Stimulated activated CD4-positive, alpha-beta T cell treated with anti-CD3 and anti-CD28 coated beads, TNF-alpha, amount 100 ng/mL, for 4 hours (primary cell): Measurements from ENCODE around the gene NLN.
"Not testable (repeated sequence)": the region's sequence is repeated elsewhere in the genome, so short reads cannot be mapped to it uniquely, and the experiment has no call there.

Experiments used
- DNase-seq, 3 experiments: peaks; one replicate each; pipeline ENCODE4 v3.0.0-alpha.2; 2020; ENCODE audit warnings: low read depth in 3 of 3

Gene NLN

DNA sequence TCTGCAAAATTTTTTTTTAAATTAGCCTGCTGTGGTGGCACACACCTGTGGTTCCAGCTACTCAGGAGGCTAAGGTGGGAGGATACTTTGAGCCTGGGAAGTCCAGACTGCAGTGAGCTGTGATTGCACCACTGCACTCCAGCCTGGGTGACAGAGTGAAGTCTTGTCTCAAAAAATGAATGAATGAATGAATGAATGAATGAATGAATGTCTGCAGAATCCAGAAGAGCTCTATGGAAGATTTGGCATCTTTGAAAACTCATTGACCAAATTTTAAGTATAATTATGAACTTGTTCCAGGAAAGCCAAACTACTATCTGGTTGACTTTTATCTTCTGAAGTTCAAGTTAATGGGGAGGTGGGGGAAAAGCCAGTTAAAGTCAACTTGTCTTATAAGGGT, 110.1 kb downstream of the NLN start:
- DNase-seq = no peak

- DNase-seq = no peak
Measured at GRCh38 chr5:65832603-65833228, 110.7 kb downstream of the NLN start.

DNA sequence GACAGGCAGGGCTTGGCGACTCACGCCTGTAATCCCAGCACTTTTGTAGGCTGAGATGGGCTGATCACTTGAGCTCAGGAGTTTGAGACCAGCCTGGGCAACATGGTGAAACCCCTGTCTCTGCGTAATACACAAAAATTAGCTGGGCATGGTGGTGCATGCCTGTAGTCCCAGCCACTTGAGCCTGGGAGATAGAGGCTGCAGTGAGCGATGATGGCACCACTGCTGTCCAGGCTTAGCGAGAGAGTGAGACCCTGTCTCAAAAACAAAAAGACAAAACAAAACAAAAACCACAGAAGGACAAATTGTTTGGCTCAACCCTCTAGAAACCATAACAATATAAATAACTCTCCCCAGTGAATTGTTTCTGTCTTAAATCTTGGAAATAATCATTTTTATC, 111.8 kb downstream of the NLN start:
- no peak for DNase-seq

GRCh38 chr5:65834306-65834705, 112.3 kb downstream of the NLN start:
- DNase-seq = no peak

DNA sequence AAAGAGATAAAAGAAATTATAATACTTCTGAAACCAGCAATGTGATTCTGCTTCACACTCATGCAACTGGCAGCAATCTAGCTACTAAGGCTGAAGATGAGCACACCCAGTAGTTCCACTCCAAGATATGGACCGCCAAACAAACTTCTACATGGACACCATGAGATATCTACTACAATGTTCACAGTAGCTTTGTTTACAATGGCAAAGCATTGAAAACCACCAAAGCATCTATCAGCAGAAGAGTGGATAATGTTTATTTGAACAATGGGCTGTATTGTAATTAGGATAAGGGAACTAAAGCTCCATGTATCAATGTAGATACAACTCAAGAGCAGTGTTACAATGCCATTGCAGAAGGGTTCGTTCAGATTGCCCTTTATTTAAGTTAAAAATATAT, 113.2 kb downstream of the NLN start:
- DNase-seq = no peak

- DNase-seq = no peak
Measured at GRCh38 chr5:65837139-65837538, 115.1 kb downstream of the NLN start.

GRCh38 chr5:65839170-65839569, 117.2 kb downstream of the NLN start:
- DNase-seq = not testable (repeated sequence)

- no peak for DNase-seq
Measured at GRCh38 chr5:65840071-65840470, 118.1 kb downstream of the NLN start.

DNA sequence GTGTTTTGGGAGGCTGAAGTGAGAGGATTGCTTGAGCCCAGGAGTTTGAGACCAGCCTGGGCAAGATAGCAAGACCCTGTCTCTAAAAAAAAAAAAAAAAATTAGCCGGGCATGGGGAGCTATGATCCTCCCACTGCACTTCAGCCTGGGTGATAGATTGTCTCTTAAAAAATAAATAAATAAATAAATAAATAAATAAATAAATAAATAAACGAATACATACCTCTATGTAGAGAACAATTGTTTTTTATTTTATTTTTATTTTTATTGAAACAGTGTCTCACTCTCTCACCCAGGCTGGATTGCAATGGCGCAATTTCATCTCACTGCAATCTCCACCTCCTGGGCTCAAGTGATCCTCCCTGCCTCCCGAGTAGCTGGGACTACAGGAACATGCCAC, 122.8 kb downstream of the NLN start:
- not testable (repeated sequence) for DNase-seq

DNA sequence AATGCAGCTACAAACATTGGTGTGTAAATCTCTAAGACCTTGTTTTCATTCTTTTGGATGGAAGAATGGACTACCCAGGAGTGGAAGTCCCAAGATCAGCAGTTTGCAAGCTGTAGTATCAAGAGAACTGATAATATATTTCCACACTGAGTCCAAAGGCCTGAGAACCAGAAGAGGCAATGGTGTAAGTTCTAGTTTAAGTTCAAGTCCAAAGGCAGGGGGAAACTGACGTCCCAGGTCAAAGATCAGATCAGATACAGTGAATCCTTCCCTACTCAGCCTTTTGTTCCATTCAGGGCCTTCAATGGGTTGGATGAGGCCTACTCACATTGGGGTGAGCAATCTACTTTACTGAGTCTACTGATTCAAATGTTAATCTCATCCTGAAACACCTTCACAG, 124.1 kb downstream of the NLN start:
- DNase-seq = no peak

DNA sequence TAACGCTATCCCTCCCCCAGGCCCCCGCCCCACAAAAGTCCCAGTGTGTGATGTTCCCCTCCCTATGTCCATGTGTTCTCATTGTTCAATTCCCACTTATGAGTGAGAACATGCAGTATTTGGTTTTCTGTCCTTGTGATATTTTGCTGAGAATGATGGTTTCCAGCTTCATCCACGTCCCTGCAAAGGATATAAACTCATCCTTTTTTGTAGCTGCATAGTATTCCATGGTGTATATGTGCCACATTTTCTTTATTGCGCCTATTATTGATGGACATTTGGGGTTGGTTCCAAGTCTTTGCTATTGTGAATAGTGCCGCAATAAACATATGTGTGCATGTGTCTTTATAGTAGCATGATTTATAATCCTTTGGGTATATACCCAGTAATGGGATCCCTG, 125.0 kb downstream of the NLN start:
- DNase-seq = not testable (repeated sequence)

- DNase-seq = not testable (repeated sequence)
Measured at GRCh38 chr5:65849918-65850317, 127.9 kb downstream of the NLN start.

DNA sequence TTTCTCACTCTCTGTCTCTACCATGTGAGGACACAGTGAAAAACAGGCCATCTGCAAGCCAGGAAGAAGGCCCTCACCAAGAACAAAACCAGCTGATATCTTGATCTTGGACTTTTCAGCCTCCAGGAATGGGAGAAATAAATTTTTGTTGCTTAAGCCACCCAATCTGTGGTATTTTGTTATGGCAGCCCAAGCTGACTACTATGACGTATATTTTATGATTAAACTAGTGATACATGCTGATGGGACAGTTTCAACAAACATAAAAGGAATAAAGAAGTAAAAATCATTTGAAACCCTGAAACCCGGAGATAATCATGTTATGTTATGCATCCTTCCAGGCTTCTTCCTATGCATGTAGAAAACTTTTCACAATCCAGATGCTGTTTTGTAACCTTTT, 132.9 kb downstream of the NLN start:
- DNase-seq = no peak

- DNase-seq = no peak
Measured at GRCh38 chr5:65855766-65856315, 133.8 kb downstream of the NLN start.

- no peak for DNase-seq
Measured at GRCh38 chr5:65856520-65856919, 134.5 kb downstream of the NLN start.

- DNase-seq = no peak
Measured at GRCh38 chr5:65858316-65858715, 136.3 kb downstream of the NLN start.

DNA sequence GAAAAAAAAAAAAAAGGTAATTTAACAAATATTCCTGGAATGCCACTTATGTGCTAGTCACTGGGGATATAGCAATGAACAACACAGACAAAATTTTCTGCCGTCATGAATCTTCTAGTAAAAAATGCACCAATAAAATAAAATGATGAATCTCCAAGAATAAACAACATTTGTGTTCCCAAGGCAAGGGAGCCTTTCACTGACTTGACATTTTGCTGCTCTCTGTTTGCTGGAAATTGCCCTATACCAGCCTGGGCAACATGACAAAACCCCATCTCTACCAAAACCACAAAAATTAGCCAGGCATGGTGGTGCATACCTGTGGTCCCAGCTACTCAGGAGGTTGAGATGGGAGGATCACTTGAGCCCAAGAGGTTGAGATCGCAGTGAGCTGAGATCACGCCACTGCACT, 139.8 kb downstream of the NLN start:
- DNase-seq = no peak

DNA sequence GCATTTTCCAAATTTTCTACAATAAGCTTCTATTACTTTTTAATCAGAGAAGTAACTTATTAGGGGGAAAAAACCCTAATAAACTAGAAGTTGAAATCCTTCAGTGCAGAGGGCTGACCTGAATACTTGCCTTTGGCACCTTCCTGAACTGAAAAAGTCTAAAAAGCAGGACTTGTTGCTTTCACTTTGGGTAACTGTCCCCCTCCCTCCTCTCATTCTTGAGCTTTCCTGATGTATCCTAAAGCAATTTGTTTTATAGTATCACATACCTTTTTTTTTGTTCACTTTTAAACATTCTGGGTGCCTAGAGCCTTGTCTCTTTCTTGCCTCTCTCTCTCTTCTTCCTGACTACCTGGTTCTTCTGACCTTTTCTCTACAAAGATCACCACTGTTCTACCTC, 140.4 kb downstream of the NLN start:
- no peak for DNase-seq

- DNase-seq = no peak
Measured at GRCh38 chr5:65863747-65864146, 141.7 kb downstream of the NLN start.

GRCh38 chr5:65866837-65867521, 145.0 kb downstream of the NLN start:
- DNase-seq = no peak

DNA sequence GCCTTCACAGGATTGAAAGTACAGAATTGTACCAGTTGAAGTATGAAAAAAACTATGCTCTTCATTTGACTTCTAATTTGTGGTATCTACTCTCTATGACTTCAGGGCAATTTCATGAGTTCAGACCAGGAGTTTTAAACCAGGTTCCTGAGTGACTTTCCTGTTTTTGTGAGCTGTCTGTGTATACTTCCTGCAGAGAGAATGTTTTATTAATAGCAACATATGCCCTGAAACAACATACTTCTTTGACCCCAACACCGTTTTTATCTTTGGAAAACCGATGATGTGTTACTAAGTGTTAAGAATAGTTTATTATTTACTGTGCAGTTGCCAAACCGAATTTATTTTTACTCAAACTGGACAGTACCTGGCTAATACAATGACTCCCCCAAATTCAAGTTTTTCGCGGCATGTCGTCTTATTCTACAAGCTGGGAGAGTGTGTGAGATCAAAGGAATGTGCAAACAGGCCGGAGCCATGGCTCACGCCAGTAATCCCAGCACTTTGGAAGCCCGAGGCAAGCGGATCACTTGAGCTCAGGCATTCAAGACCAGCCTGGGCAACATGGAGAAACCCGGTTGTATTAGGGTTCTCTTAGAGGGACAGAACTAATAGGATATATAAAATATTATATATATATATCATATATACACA, 145.7 kb downstream of the NLN start:
- DNase-seq = no peak

- no peak for DNase-seq
Measured at GRCh38 chr5:65868509-65868908, 146.5 kb downstream of the NLN start.

GRCh38 chr5:65871182-65871581, 149.2 kb downstream of the NLN start:
- no peak for DNase-seq
